DMS153 treated with DMSO at 0.1 percent for 48 hours (cell line): Measurements from ENCODE around the gene VEPH1.

Experiments used
- DNase-seq: peaks from one replicate; lab custom pipeline; 2025; ENCODE audit not compliant: unreplicated experiment; lab: John Stamatoyannopoulos, UW

VEPH1 gene

DNA sequence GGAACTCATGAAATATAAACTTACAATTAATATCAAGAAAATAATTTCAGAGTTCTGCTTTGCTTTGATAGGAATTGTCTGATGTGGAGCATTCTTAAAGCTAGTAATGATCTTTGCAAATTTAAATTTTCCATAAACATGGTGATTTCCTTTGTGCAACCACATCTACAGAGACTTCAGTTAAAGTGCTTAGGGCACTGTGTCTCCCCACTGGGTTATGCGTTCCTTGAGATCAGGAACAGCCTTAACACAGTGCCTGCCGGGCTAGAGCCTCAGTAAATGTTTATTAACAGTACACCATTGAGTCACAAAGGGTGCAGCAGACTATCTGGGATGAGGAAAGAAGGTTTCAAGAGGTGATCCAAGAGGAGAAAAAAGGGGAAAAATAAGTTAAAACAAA, 235.2 kb downstream of the VEPH1 start:
- no peak for DNase-seq

DNA sequence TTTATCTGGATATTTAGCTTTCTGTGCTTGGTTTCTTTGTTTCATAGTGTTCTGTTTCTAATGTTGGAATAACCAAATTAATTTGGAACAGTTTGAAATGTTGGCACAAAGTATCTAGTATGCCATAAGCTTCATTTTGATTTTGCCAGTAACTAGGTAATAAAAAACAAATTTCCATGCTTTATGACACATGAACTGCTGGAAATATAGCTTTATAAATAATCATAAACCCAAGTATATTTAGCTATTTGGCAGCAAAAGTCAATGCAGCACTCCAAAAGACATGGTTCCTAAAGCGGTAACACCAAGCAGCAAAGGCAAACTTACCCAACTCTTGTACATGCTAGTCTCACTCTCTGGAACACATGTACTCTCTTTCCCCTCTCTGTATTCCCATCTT, 237.3 kb downstream of the VEPH1 start:
- no peak for DNase-seq

DNA sequence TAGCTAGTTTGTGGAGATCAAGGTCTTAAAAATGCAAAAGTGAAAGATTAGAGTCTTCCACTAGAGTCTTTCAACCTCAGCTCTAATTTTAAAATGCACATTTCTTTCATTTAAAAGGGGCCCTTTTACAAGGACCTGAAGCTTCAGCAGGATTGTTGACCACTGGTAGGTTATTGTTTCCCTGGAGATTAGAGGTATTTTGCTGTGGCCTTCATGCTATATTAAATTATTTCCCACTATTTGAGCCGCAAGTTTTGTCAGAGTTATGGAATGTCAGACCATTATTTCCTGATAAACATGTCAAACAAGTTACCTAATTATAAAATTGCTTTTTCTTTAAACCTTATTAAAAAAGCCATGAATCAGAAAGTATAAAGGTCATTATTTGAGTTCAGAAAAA, 240.2 kb downstream of the VEPH1 start:
- DNase-seq = no peak

DNA sequence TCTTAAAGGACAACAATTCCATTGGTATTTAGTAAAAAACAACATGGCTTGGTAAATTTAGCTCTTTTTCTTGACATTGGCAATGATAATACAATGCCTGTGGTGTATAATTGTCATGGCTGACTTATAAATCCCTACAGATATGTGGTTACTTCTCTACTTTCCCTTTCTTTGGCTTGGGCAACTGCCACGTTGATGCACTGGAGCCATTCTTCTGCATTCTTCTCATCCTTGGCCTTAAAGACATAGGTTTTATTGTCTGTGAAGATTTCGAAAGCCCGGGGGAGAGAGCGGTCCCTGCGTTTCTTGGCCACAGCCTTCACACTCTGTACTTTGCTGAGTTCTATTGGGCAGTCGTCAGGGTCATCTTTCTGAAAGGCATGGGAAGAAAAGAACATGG, 242.2 kb downstream of the VEPH1 start:
- DNase-seq = no peak

GRCh38 chr3:157259825-157260224, 243.4 kb downstream of the VEPH1 start:
- no peak for DNase-seq

DNA sequence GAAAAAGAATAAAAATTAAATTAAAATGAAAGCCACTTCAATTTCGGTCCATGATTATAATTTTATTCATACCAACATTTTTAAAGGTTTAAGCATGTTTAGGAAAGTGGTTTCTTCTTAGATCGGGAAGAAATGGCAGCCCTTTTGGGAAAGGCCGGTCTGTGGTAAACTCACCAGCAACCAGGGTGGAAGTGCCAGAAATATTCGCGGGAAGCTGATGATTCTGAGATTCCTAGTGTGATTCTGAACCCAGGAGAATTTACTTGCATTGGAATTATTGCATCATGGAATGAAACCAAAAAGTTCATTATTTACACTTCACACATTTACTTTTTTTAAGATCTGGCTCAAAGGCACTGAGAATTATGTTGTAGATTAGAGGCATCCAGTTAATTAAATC, 246.1 kb downstream of the VEPH1 start:
- no peak for DNase-seq

- DNase-seq = no peak
Observed at GRCh38 chr3:157255797-157256196, 247.4 kb downstream of the VEPH1 start.

DNA sequence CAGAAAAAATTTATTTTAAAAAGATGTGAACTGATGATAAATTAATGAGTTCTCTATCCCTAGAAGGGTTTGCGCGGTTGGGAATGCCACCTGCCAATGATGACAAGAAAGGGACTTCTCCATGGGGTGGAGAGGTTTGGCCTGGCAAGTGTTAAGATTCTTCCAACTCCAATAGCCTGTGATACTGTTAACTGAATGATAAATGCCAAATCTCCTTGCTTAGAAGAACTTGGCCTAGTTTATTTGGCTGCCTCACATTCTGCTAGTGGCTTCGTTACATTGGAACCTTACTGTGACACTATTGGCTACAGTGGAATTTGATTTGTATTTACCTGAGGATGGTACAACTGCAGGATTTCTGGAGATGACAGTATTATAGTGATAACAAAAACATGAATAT, 251.5 kb downstream of the VEPH1 start:
- DNase-seq = no peak

- no peak for DNase-seq
Observed at GRCh38 chr3:157249606-157250005, 253.6 kb downstream of the VEPH1 start.

DNA sequence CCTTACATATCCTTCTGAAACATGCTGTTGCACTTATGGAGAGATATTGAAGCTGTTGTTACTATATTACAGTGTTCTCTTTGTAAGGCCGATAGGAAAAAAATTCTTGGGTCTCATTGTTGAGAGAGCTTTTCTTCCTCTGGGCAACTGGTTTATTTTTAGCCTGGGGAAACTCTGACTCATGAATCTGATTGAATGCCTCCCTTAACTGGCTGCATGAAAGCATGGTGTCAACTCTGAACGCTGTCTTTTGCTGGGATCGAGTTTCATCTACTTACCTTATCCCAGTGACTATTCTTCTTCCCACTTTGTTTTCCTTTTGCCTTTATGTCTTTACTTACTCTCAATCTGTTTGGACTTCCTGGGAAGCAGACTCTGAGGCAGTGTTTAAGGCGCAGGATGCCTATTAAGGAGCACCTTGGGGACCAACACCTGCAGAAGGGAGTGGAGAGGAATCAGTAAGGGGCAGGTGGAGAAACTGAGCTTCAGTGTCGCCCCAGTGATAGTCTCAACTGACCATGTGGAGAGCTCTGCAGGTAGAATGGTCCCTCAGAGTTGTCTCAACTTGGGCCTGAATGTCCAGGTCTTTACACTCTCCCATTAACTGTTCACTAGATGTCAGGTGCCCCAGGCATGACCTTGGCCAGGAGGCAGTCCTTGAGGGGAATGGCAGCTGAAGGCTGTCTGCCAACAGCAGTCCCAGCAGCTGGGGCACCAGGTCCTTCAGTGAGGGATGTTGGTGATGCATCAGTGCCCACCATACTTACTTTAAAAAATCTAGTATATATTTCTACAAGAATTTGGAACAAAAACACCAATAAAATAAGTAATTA, 254.4 kb downstream of the VEPH1 start:
- no peak for DNase-seq

DNA sequence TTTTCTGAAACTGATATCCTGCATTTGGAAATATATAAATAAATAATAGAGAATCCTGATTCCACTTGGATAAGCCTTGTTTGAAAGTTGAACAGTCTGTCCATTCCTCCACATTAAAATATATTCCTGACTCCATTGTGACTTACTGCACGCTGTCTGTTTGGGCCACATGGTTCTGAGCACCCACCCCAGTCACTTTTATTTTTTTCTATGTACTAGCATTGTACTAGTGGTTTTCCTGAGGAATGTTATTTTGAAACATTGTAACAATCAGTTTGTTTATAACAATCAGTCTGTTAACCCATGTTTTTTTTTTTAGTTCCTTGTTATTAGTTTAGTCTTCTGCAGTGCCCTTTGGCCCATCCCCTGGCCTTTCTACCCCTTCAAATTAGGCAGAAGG, 255.8 kb downstream of the VEPH1 start:
- no peak for DNase-seq

- no peak for DNase-seq
Observed at GRCh38 chr3:157242836-157243235, 260.4 kb downstream of the VEPH1 start.

DNA sequence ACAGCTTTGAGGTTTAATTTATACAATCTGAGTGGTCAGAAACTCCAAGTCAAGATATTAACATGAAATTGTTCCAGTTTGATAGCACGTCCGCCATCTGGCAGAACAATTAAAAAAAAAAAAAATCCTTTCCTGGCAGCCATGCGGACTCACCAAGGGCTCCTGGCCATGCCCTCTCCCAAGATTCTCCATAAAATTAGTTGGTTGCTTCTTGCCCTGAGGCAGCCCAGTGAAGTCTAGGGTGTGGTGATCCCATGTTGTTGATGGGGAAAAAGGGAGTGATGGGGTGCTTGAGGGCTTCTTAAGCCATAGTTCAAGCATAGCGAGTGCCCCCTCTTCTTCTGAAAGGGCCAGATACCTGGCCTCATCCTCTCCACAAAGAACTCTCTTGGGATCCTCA, 261.6 kb downstream of the VEPH1 start:
- DNase-seq = no peak

DNA sequence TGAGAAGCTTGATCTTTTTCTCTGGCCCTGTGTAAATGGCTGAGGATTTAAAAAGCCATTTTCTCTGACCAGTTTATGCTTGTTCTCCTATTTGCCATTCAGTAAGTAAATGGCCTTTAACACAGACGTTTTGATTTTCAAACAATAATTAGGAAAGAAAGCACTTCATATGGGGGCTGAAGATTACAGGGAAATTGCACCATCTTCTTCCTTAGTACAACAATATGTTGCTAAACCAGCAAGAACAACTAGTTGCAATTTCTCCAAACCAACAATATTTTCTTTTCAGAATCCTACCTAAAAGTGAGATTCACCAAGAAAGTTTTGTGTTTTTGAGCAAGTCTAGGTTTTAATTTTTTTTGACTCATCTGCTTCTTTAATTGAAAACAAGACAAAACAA, 262.8 kb downstream of the VEPH1 start:
- no peak for DNase-seq

DNA sequence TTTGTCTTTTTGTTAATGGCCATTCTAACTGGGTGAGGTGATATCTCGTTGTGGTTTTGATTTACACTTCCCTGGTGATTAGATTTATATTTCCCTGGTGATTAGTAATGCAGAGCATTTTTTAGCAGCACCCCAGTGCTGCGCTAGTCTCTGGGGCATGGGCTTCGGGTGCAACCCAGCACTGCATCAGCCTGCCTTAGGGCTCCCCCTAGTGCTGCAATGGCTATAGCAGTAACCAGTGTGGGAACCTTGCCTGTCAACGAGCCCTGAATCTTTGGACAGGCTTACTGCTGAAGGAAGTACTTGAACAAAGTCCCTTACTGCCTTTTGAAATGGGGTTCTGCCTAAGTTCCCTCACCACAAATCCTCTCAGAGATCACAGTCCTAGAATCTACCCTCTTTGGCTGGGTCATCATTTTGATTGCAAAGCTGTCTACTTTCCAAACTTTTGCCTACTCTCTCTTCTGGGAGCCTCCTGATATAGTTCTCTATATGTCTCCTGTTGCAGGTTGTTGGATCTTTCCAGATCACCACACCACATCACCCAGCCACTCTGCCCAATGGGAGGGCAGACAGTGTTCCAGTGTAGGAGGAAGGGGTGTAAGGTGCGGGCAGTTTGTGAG, 264.0 kb downstream of the VEPH1 start:
- DNase-seq = peak; percentile 47

DNA sequence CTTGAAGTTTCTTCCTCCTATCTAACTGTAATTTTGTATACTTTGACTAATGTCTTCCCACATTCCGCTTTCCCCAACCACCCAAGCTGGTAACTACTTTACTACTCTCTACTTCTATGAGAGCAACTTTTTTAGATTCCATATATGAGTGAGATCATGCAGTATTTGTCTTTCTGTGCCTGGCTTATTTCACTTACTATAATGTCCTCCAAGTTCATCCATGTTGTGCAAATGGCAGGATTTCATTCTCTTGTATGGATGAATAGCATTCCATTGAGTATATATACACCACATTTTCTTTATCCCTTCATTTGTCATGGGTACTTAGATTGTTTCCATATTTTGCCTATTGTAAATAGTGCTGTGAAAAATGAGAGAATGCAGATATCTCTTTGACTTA, 264.8 kb downstream of the VEPH1 start:
- DNase-seq = no peak

DNA sequence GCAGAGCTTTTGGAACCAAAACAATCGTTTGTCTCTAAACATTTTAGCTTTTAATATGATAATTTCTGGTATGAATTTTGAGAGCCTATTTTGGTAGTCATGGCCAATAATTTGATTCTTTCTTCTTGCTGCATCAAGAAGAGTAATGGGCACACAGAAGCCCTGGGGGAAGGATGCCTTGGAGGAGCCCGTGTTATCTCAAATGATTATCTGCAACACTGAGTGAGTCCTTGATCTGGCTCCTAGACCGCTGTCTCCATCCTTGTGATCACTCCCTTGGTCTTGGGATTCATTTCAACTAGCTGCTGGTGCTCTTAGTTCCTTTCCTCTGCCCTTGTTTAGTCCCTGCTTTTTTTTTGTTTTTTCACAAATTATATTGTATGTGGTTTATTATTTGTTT, 265.3 kb downstream of the VEPH1 start:
- no peak for DNase-seq

DNA sequence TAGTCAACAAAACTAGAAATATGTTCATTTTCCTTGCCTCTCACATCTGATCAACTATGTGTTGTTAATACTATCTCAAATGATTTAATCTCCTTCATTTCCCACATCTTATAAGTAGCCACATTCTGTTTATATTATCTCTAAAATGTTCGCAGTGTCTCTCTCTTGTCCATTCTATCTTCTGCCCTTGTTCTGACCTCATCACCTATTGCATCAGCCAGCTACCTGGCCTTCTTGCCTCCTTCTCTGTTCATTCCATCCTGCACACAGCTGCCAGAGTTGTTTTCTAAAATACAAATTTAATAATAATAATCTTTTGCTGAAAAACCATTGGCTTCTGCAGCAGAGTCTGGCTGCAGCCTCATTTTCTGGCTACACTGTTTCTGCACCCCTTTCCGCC, 267.9 kb downstream of the VEPH1 start:
- no peak for DNase-seq

- DNase-seq = no peak
Observed at GRCh38 chr3:157233923-157234322, 269.3 kb downstream of the VEPH1 start.

- DNase-seq = no peak
Observed at GRCh38 chr3:157232141-157232540, 271.1 kb downstream of the VEPH1 start.

- DNase-seq = no peak
Observed at GRCh38 chr3:157231071-157231470, 272.1 kb downstream of the VEPH1 start.

- DNase-seq = no peak
Observed at GRCh38 chr3:157226173-157226847, 276.9 kb downstream of the VEPH1 start.
